Measurements from ENCODE around the gene CYP26A1. TPM values are rescaled to one million over a fixed set of nuclear protein-coding genes. Genes with fewer than 3 reads are reported as not detected.

CYP26A1 gene
- total RNA-seq, 1 donor from 2014 or later = not detected

- DNase-seq = no peak
Measured at GRCh38 chr10:93064874-93065660, 8.6 kb upstream of the CYP26A1 start.

GRCh38 chr10:93065675-93066543 lies 7.8 kb upstream of the CYP26A1 start:
- DNase-seq = no peak

- DNase-seq = no peak
Measured at GRCh38 chr10:93066544-93066913, 7.2 kb upstream of the CYP26A1 start.

GRCh38 chr10:93067443-93068365 lies 6.0 kb upstream of the CYP26A1 start:
- DNase-seq = no peak

- no peak for DNase-seq
Measured at GRCh38 chr10:93068411-93069244, 5.1 kb upstream of the CYP26A1 start.

GRCh38 chr10:93069245-93069561 lies 4.5 kb upstream of the CYP26A1 start:
- no peak for DNase-seq

GRCh38 chr10:93070378-93071176 lies 3.1 kb upstream of the CYP26A1 start:
- no peak for DNase-seq

- DNase-seq = no peak
Measured at GRCh38 chr10:93071177-93071472, 2.6 kb upstream of the CYP26A1 start.

GRCh38 chr10:93071674-93072224 lies 1.9 kb upstream of the CYP26A1 start:
- no peak for DNase-seq

- DNase-seq = no peak
Measured at GRCh38 chr10:93072225-93072712, 1.4 kb upstream of the CYP26A1 start.

- no peak for DNase-seq
Measured at GRCh38 chr10:93072713-93073538, 767 bp upstream of the CYP26A1 start.

GRCh38 chr10:93074147-93074596 lies 479 bp downstream of the CYP26A1 start:
- no peak for DNase-seq

- DNase-seq = no peak
Measured at GRCh38 chr10:93074597-93075368, 1.1 kb downstream of the CYP26A1 start.

GRCh38 chr10:93075369-93076221 lies 1.9 kb downstream of the CYP26A1 start:
- DNase-seq = no peak

GRCh38 chr10:93076871-93077270 lies 3.2 kb downstream of the CYP26A1 start:
- DNase-seq = no peak

GRCh38 chr10:93077860-93078337 lies 4.2 kb downstream of the CYP26A1 start:
- no peak for DNase-seq

- DNase-seq = no peak
Measured at GRCh38 chr10:93079663-93080349, 6.1 kb downstream of the CYP26A1 start.
